Small intestine (tissue), 7 donors: Measurements from ENCODE around the gene CCDC144A. TPM values are rescaled to one million over a fixed set of nuclear protein-coding genes. Genes with fewer than 3 reads are reported as not detected.
"Not testable (repeated sequence)": the region's sequence is repeated elsewhere in the genome, so short reads cannot be mapped to it uniquely, and the experiment has no call there.

Source experiments
- DNase-seq, 2 donors: peaks; one replicate each; pipeline versions ENCODE4 v3.0.0 to v3.0.0-alpha.2; 2013
- FAIRE-seq: peaks from 2 replicates; lab custom pipeline; 2012; peaks lifted over from hg19 to GRCh38; lab: Jason Lieb, UNC
- H3K27ac ChIP-seq, 3 donors: one replicate each; pipeline ENCODE4 v1.5.1; 2013; ENCODE audit warnings: low read length in 2 of 3, mild to moderate bottlenecking in 2 of 3, control low read depth in 1 of 3, inconsistent platforms in 1 of 3, low read depth in 1 of 3, moderate library complexity in 1 of 3
- H3K27me3 ChIP-seq, 3 donors: one replicate each; pipeline ENCODE4 v1.6.1; 2013; ENCODE audit warnings: low read length in 3 of 3, inconsistent platforms in 1 of 3; ENCODE audit not compliant: control insufficient read depth in 3 of 3, insufficient read depth in 3 of 3
- H3K36me3 ChIP-seq, 3 donors: one replicate each; pipeline ENCODE4 v1.6.1; 2013; ENCODE audit warnings: low read length in 3 of 3, inconsistent platforms in 1 of 3, low read depth in 1 of 3, mild to moderate bottlenecking in 1 of 3, moderate library complexity in 1 of 3; ENCODE audit not compliant: control insufficient read depth in 3 of 3, insufficient read depth in 2 of 3
- H3K4me1 ChIP-seq, 3 donors: one replicate each; pipeline ENCODE4 v1.6.1; 2013; ENCODE audit warnings: low read length in 2 of 3, inconsistent platforms in 1 of 3, low read depth in 1 of 3, mild to moderate bottlenecking in 1 of 3, moderate library complexity in 1 of 3; ENCODE audit not compliant: control insufficient read depth in 3 of 3, insufficient read depth in 2 of 3
- H3K4me3 ChIP-seq, 3 donors: one replicate each; pipeline ENCODE4 v1.5.1; 2013; ENCODE audit warnings: low read length in 3 of 3, control low read depth in 1 of 3, inconsistent platforms in 1 of 3, low read depth in 1 of 3, mild to moderate bottlenecking in 1 of 3, moderate library complexity in 1 of 3
- H3K9me3 ChIP-seq, 2 donors: one replicate each; pipeline ENCODE4 v1.6.1; 2013; ENCODE audit warnings: low read depth in 1 of 2, low read length in 1 of 2; ENCODE audit not compliant: control insufficient read depth in 2 of 2, insufficient read depth in 1 of 2
- WGBS, 3 donors: extraction: QIAGEN DNeasy Blood & Tissue Kit; methylation state at CpG; one replicate each; pipeline ENCODE4 v1.1.7; 2013; 5-methylcytosine and 5-hydroxymethylcytosine counted together
- polyA plus RNA-seq, 4 donors: library from polyadenylated mRNA; stranded (reverse) in 3 of 4; unstranded in 1 of 4; fragments of 200-250 nt in 3 of 4; fragments of 120-200 nt in 1 of 4; gene quantifications; one replicate each; pipeline versions ENCODE4 v1.2.1 to v1.2.3, GENCODE V29; 2013
- donor health status: healthy with polysubstance abuse.
- donor health status: control.
- donor health status: control.
- donor health status: Bipolar disorder and iron deficiency.
- donor health status: healthy.

The CCDC144A gene
- polyA plus RNA-seq, 4 donors, result 0.34 to 0.73 TPM; not detected in 2

DNA sequence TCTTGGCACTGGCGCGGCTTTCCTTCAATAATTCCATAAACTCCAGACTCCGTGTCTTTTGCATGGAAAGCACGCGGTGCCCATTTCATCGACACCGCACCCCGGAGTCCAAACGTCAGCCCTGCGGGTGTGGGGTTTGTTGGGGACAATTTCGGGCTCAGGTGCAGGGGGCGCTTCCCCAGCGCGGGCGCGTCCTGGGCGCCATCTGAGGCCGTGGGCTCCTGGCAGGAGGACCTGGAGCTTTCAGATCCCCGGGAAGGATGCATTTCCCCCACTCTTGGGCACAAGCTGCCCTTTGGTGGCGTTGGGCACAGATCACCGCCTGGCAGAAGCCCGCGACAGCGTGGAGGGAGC is 23.5 kb upstream of the CCDC144A start:
- not testable (repeated sequence) for FAIRE-seq, H3K4me1 ChIP-seq, H3K36me3 ChIP-seq, H3K9me3 ChIP-seq, DNase-seq, H3K27ac ChIP-seq, H3K4me3 ChIP-seq
- H3K27me3 ChIP-seq, result peaks cover 0 to 28% (median 9%) of the 10 kb centered on the region in 3 donors
- 45 to 47% (median 46%) methylated on average over 24 of the region's 24 CpGs for WGBS, 3 donors

DNA sequence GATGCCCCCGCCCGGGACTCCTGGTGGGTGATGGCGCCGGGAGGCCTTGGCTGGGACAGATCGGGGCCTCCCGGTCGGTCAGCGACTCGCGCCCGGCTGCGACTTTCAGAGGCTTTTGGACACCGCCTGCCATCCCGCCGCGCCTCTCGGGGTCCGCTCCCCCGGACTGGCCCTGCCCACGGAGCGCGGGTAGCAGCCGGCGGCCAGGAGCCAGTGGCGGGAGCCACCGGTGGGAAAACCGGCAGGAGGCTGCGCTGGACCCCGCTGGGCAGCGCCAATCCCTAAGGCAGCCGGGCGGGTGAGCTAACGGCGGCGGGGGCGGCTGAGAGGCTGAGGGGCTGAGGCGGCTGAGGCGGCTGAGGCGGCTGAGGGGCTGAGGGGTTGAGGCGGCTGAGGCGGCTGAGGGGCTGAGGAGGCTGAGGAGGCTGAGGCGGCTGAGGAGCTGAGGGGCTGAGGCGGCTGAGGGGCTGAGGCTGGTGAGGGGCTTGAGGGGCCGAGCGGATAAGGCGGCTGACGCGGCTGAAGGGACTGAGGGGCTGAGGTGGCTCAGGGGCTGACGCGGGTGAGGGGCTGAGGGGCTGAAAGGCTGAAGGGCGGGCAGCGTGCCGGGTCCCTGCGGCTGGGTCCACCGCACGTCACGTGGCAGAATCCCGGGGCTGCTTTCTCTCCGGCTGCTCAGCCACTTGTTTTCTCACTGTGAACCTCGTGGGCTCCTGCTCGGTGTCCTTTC is 23.0 kb upstream of the CCDC144A start:
- Histone ChIP-seq H3K27me3 (peaks cover 0 to 30% (median 9%) of the 10 kb centered on the region in 3 donors), H3K4me3 (peak overlapping the region in 1 of 3 donors; percentile 20)
- not testable (repeated sequence) for H3K27ac ChIP-seq, H3K4me1 ChIP-seq, FAIRE-seq, H3K9me3 ChIP-seq, H3K36me3 ChIP-seq
- WGBS, 3 donors, result 3% methylated on average over 48 to 61 of the region's 61 CpGs
- peak in 1 of 2 donors; percentile 24 for DNase-seq

DNA sequence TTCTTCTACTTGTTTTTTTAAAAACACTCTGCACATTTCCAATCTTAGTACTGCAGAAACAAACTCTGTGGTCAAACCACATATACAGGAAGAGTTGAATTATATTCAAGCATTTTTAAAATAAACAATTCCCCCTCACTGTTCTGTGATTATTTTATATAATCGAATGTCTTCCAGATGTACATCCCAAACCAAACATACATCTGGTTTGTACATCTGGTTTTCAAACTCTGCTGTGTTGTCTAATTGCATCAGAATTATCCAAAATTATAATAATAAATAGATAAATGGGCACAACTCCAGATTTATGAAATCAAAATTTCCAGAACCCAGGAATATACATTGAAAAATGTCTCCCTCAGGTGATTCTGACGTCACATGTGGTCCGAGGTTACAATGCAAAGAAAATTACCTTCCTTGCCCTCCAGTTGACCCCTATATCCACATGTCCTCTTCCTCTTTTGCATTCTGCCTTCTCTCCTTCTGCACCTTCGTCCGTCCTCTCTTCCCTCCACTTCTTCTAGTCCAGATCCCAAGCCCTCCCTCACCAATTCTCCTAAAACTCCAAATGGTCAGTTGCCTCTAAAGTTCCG is 13.3 kb upstream of the CCDC144A start:
- WGBS, 3 donors, result 74 to 83% (median 82%) methylated on average over 6 of the region's 6 CpGs
- Histone ChIP-seq H3K27ac (no peak overlapping the region), H3K4me1 (no peaks in the 10 kb centered on the region), H3K4me3 (no peak overlapping the region), H3K27me3 (peaks cover 0 to 3% (median 0%) of the 10 kb centered on the region in 3 donors), H3K36me3 (no peaks in the 10 kb centered on the region), H3K9me3 (no peaks in the 10 kb centered on the region)
- no peak for FAIRE-seq
- DNase-seq, result no peak

DNA sequence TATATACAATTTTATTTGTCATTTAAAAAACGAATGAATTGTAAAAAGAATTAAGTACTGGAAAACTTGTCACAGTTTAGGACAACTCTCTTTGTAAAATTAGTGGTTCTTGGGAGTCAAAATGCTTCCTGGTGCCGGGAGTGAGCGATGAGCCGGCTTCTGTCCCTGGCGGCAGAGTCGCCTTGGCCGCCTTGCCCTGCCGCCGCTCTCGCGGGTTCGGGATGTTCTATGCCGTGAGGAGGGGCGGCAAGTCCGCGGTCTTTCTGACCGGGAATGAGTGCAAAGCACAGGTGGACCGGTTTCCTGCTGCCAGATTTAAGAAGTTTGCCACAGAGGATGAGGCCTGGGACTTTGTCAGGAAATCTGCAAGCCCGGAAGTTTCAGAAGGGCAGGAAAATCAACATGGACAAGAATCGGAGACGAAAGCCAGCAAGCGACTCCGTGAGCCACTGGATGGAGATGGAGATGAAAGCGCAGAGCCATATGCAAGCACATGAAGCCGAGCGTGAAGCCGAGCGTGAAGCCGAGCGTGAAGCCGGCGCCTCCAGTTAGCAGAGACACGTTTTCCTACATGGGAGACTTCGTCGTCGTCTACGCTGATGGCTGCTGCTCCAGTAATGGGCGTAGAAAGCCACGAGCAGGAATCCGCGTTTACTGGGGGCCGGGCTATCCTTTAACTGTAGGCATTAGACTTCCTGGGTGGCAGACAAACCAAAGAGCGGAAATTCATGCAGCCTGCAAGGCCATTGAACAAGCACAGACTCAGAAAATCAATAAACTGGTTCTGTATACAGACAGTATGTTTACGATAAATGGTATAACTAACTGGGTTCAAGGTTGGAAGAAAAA is 6.5 kb upstream of the CCDC144A start:
- peak in 1 of 2 donors; percentile 5 for DNase-seq
- H3K27me3 ChIP-seq, H3K36me3 ChIP-seq, H3K4me3 ChIP-seq, H3K4me1 ChIP-seq, H3K27ac ChIP-seq, FAIRE-seq, H3K9me3 ChIP-seq: not testable (repeated sequence)
- 40 to 47% (median 44%) methylated on average over 44 of the region's 44 CpGs for WGBS, 3 donors

DNA sequence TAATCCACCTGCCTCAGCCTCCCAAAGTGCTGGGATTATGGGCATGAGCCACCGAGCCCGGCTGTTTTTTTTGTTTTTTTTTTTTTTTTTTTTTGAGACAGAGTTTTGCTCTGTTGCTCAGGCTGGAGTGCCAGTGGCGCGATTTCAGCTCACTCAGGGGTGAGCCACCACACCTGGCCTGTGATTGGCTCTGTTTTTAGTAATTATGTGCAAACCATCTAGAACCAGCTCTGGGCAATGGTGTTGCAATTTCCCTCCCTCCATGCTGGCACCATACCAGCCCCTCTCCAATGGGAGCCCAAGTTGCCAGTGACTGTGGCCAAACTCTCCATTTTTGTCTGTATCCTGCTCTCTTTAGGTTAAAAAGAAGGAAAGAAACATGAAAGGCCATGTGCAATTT is 4.0 kb upstream of the CCDC144A start:
- H3K9me3 ChIP-seq, FAIRE-seq, H3K36me3 ChIP-seq: not testable (repeated sequence)

DNA sequence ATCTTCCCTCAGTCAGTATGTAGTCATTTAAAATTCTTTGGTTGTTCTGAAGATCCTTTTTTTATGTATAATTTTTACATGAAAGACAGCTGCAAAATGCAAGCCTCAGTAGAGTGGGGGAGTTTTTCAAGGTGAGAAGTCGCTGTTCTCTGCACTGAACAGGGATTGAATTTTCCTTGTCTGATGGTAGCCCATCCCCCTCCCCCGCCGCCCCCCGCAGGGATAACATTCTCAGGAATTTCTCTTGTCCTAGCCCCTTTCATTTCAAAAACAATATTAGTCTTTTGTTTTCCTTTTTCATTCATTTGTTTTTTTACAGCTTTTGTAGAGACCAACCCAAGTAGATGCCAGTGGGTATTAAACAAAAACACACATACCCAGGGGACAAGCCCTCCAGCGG is 2.9 kb upstream of the CCDC144A start:
- H3K27me3 ChIP-seq, DNase-seq, H3K4me3 ChIP-seq, H3K36me3 ChIP-seq, FAIRE-seq, H3K4me1 ChIP-seq, H3K27ac ChIP-seq, H3K9me3 ChIP-seq: not testable (repeated sequence)
- 58 to 73% (median 59%) methylated on average over 5 of the region's 5 CpGs for WGBS, 3 donors

More for the DNA sequence above, 4.0 kb upstream of the CCDC144A start:
- not testable (repeated sequence) for H3K27me3 ChIP-seq, H3K4me3 ChIP-seq, DNase-seq, H3K27ac ChIP-seq, H3K4me1 ChIP-seq
- WGBS, 3 donors, result 88 to 94% (median 90%) methylated on average over 3 to 4 of the region's 4 CpGs

DNA sequence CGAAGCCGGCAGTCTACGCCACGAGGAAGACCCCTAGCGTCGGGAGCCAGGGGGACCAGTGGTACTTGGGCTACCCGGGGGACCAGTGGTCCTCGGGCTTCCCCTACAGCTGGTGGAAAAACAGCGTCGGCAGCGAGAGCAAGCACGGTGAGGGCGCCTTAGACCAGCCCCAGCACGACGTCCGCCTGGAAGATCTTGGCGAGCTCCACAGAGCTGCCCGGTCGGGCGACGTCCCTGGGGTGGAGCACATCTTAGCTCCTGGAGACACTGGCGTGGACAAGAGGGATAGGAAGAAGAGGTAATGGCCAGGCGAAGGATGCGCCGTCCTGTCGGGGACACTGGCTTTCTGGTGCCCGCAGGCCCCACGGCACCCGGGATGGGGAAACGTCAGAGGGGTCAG is 406 bp downstream of the CCDC144A start:
- H3K27ac ChIP-seq, FAIRE-seq, H3K9me3 ChIP-seq, H3K27me3 ChIP-seq, DNase-seq, H3K4me1 ChIP-seq, H3K36me3 ChIP-seq, H3K4me3 ChIP-seq: not testable (repeated sequence)
- 75 to 87% (median 81%) methylated on average over 16 to 30 of the region's 30 CpGs for WGBS, 3 donors

DNA sequence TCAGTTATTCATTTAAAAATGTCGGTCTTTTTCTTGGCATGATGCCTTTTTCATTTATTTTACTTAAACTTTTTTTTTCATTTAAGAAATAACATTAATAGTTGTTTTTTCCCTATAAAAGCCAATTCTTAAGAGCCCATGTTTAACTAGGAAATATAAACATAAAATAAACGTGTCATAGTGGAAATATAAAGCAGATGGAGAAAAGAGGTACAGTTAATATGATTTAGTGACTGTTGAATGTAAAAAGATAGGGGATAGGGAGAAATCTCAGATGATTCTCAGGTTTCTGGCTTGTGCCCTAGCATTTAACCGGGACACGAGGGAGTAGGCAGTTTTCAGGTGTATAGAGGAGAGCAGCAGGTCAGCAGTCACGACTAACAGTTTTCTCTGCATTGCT is 7.6 kb downstream of the CCDC144A start:
- H3K27ac ChIP-seq, H3K27me3 ChIP-seq, H3K4me1 ChIP-seq, DNase-seq, H3K9me3 ChIP-seq, H3K4me3 ChIP-seq, FAIRE-seq, H3K36me3 ChIP-seq: not testable (repeated sequence)
- 66 to 78% (median 75%) methylated on average over 4 to 5 of the region's 5 CpGs for WGBS, 3 donors
